Endothelial cell of hepatic sinusoid (primary cell): Measurements from ENCODE around the gene MIGA2.
"Not testable (repeated sequence)": the region's sequence is repeated elsewhere in the genome, so short reads cannot be mapped to it uniquely, and the experiment has no call there.

Experiments
- in situ Hi-C: cut with HindIII; loops from 2 replicates; pipeline ENCODE4 v1.10.0; 2017; ENCODE audit warnings: low sequenced_read_pairs

Gene MIGA2

GRCh38 chr9:129036241-129036922 is at the start of gene MIGA2:
Gene MIGA2, plus strand, starts transcription at chr9:129036626. Its CDS starts 3,969 bp downstream, at chr9:129040595.
- in situ Hi-C loops: loop anchor here (5.0 to 10.0 kb wide), 4 partner anchors 46 to 229 kb away; partner anchors contain the start of gene DOLPP1

- in situ Hi-C loops: loop anchor here (10.0 kb wide), 1 partner anchor 98 kb away; the partner anchor contains the start of gene DOLPP1
These were observed 49.8 kb upstream of the MIGA2 start for GRCh38 chr9:128986671-128987070.

GRCh38 chr9:128987805-128988204 is 48.6 kb upstream of the MIGA2 start:
- in situ Hi-C loops: loop anchor here (10.0 kb wide), 1 partner anchor 97 kb away; the partner anchor contains the start of gene DOLPP1

GRCh38 chr9:128992995-128993394 is 43.4 kb upstream of the MIGA2 start:
- in situ Hi-C loops: no loop called here

DNA sequence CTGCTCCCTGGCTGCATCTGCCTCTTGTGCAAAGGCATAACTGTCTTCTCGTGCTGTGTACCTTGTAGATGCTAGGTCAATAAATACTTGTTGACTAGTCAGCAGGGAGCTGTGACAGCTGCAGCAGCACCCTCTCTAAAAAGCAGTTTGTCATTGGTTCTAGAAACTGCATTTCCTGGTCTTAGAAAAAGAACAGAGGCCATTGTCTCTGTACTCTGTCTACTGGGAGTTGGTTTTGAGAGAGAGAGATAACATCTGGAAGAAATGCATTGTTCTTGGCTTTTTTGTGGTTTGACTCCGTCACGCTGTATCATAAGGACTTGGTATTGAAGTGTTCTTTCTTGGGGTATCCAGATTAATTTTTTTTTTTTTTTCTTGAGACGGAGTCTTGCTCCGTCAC is 40.6 kb upstream of the MIGA2 start:
- in situ Hi-C loops: no loop called here

- in situ Hi-C loops: no loop called here
These were observed 38.0 kb upstream of the MIGA2 start for GRCh38 chr9:128998462-128998861.

GRCh38 chr9:128999581-129000206 is 36.7 kb upstream of the MIGA2 start:
- in situ Hi-C loops: no loop called here

- in situ Hi-C loops: no loop called here
These were observed 34.7 kb upstream of the MIGA2 start for GRCh38 chr9:129001504-129002325.

DNA sequence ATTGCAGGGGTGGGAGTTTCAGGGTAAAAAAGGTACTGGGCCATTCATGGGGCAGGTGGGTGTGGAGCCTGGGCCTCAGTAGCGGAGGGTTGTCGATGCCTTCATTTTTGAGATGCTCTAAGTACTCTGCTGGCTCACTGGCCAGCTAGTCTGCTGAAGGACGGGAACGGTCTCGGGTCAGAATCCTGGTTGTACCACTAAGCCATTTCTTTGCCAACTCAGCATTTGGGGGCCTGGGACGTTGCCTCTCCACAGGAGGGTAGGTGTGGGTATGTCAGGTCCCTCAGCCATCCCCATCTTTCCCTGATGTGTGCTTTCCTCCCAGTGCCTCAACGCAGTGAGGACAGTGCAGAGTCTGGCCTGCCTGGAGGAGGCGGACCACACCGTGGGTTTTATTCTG is 33.4 kb upstream of the MIGA2 start:
- in situ Hi-C loops: no loop called here

- in situ Hi-C loops: not testable (repeated sequence)
These were observed 32.3 kb upstream of the MIGA2 start for GRCh38 chr9:129004173-129004572.

DNA sequence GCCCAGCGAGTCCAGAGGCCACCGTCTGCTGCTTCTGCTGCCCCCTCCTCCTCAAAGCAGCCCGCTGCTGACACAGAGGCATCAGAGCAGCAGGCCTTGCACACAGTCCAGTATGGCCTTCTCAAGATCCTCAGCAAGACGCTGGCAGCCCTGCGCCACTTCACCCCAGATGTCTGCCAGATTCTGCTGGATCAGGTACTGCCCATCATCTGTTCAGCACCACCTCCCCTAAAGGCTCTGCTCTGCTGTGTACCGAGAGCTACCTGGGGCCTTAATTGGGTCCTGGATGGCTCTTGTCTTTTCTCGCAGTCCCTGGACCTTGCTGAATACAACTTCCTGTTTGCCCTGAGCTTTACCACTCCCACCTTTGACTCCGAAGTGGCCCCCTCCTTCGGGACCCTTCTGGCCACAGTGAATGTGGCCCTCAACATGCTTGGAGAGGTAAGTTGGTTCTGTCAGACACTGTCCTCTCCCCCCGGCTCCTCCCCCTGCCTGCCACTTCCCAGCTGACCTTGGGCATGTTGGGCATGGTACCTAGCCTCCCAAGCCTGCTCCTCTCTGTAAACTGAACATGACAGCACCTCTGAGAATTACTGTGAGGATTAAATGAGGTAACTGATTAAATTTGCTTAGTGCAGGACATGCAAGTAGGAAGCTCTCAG is 31.0 kb upstream of the MIGA2 start:
- in situ Hi-C loops: no loop called here

DNA sequence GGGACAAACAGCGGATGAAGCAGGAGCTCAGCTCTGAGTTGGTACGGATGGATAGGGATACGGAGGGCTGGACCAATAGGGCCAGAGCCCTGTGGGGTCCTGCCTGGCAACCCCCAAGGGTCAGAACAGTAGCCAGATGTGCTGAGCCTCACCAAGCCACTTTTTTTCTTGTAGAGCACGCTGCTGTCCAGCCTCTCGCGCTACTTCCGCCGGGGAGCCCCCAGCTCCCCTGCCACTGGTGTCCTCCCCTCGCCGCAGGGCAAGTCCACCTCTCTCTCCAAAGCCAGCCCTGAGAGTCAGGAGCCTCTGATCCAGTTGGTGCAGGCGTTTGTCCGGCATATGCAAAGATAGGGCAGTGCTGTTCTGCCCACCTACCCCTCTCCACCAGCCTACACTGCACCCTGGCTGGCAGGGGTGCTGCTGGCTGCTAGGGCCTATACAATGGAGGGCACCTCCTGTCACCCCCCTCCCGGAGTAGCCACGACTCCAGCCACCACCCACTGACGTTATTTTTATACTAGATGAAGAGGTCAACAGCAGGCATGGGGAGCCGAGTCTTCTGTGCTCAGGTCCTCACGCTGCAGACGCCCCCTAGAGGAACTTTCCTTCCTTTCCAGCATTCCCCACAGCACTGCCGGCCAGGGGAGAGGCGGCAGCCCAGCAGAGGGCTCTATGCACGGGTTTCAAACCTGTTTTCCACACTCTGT is 29.9 kb upstream of the MIGA2 start:
- in situ Hi-C loops: no loop called here

- in situ Hi-C loops: no loop called here
These were observed 29.2 kb upstream of the MIGA2 start for GRCh38 chr9:129007035-129007765.

DNA sequence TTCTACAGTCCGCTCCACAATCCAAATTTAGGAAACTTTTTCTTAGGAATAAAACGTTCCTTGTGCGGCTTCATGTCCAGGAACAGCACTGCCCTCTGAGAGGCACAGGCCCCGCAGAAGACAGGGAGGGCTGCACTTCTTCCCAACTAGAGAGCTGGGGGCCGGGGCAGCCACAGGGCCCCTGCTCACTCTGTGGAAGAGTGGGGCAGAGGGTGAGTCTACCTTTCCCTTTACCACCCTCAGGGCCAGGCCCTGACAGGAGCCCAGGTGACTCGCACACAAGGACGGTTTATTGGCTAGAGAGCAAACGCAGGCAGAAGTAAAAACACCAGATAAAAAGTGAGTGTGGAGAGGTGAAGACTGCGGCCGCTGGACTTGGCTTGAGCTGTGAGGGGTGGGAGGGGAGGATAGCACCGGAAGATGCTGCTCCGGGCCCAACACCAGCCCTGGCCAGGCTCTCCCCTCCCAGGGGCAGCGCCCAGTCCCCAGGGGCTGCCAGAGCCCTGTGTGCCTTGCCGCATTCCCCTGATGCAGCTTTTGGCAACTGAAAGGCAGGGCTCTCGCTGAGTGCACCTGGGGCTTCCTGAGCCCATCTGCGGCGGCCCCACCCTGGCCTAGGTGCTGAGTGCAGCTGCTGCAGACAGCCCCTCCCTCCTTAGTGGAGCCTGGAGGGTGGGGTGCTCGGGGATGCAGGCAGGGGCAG is 28.5 kb upstream of the MIGA2 start:
- in situ Hi-C loops: no loop called here

- in situ Hi-C loops: no loop called here
These were observed 27.9 kb upstream of the MIGA2 start for GRCh38 chr9:129008469-129008965.

GRCh38 chr9:129008986-129009583 is 27.3 kb upstream of the MIGA2 start:
- in situ Hi-C loops: no loop called here

DNA sequence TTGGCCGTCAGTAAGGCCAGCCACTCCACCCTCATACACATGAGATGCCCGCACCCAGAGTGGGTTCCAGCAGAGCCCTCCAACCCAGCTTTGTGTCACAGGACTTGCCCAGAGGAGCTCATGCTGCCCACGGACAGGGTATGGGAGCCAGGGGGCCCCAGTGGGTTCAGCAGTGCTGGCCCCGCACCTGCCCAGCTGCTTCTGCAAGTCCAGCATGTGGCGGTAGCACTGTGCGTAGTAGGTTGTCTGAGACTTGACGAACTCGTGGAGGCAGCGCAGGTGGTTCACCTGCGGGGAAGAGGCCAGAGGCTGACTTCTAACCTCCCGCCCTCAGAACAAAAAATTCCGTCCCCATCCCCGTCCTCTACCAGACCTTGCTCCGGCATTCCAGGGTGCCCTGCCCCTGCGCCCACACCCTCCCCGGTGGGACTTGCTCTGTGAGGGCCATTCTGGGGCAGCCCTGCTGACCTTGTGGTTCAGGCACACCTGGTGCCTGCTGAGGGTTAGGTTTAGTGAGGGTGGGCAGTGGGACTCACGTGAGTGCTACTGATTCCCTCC is 26.8 kb upstream of the MIGA2 start:
- in situ Hi-C loops: no loop called here

DNA sequence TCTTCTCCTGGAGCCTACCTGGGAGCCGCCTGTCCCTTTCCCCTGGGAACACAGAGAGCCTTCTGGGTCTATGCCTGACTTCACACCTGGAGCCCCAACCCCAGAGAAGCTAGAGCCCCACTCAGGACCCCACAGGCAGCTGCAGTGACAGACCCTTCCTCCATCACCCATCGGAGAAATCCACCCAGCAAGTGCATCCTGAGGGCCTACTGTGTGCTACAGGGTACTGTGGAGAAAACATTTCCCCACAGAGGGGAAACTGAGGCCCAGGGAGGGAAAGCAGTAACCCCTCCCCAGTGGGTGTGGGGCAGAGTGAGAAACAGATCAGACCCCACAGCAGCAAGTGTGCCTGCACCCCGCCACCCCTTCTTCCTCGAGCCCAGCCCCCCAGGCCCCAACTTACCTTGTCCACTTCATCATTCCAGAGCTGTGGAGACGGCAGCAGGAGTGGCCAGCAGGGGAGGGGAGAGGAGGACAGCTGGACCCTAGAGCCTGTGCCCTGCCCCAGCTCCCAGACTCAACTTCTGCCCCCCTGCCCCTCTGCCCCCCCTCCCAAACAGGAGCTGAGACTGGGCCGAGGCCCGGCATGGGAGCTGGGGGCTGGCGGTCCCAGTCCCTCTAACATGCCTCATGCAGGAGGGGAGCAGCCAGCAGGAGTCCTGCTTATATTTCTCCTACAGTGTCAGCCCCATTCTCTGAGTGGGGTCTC is 26.0 kb upstream of the MIGA2 start:
- in situ Hi-C loops: no loop called here
